GM18951 (cell line): ENCODE data around the gene STRN4.
A peak's percentile ranks its signal among the peaks of the same experiment; 100 is the strongest.
"Not testable (repeated sequence)": the region's sequence is repeated elsewhere in the genome, so short reads cannot be mapped to it uniquely, and the experiment has no call there.

Source experiments
- POLR2A ChIP-seq: IDR thresholded peaks from 4 replicates; pipeline ENCODE4 v1.6.1; 2011; ENCODE audit warnings: mild to moderate bottlenecking; ENCODE audit not compliant: insufficient read length, insufficient read depth; ENCODE audit errors: extremely low read depth
- in situ Hi-C: fragments of 300-500 bp; cut with MboI; formaldehyde crosslinking; loops from one replicate; pipeline ENCODE4 v1.12.0; 2022; ENCODE audit warnings: low sequenced_read_pairs, mixed read lengths, inconsistent platforms; ENCODE audit not compliant: unreplicated experiment

Gene STRN4

GRCh38 chr19:46716672-46717033, 29.6 kb downstream of the STRN4 start:
- in situ Hi-C loops = no loop called here
- TF ChIP-seq POLR2A = no peak

GRCh38 chr19:46715975-46716671, 30.1 kb downstream of the STRN4 start:
- no peak for TF ChIP-seq POLR2A
- in situ Hi-C loops = no loop called here

- TF ChIP-seq POLR2A = peak; percentile 39
- in situ Hi-C loops = no loop called here
Measured at GRCh38 chr19:46715620-46715974, 30.7 kb downstream of the STRN4 start.

- peak; percentile 54 for TF ChIP-seq POLR2A
- in situ Hi-C loops = no loop called here
Measured at GRCh38 chr19:46714444-46715106, 31.7 kb downstream of the STRN4 start.

GRCh38 chr19:46713781-46714443, 32.3 kb downstream of the STRN4 start:
- in situ Hi-C loops = no loop called here
- no peak for TF ChIP-seq POLR2A

GRCh38 chr19:46712768-46713338, 33.4 kb downstream of the STRN4 start:
- in situ Hi-C loops = not testable (repeated sequence)

- no peak for TF ChIP-seq POLR2A
- in situ Hi-C loops = no loop called here
Measured at GRCh38 chr19:46710687-46711086, 35.6 kb downstream of the STRN4 start.

- in situ Hi-C loops = no loop called here
Measured at GRCh38 chr19:46704379-46705076, 41.7 kb downstream of the STRN4 start.

GRCh38 chr19:46700704-46701103, 45.5 kb downstream of the STRN4 start:
- no peak for TF ChIP-seq POLR2A
- in situ Hi-C loops = no loop called here

More at GRCh38 chr19:46704379-46705076, 41.7 kb downstream of the STRN4 start:
- TF ChIP-seq POLR2A = no peak

- no peak for TF ChIP-seq POLR2A
- in situ Hi-C loops = no loop called here
Measured at GRCh38 chr19:46698395-46699321, 47.6 kb downstream of the STRN4 start.

GRCh38 chr19:46697204-46697960, 48.9 kb downstream of the STRN4 start:
- TF ChIP-seq POLR2A = no peak
- in situ Hi-C loops = no loop called here

- in situ Hi-C loops = no loop called here
- TF ChIP-seq POLR2A = peak; percentile 22
Measured at GRCh38 chr19:46696866-46697203, 49.4 kb downstream of the STRN4 start.
